IPS-15b (cell line): Measurements from ENCODE around the gene LHPP.

Source experiments
- H3K27me3 ChIP-seq: one replicate; pipeline ENCODE4 v1.6.1; 2013; ENCODE audit warnings: low read length; ENCODE audit not compliant: control insufficient read depth, insufficient read depth
- H3K36me3 ChIP-seq: one replicate; pipeline ENCODE4 v1.6.1; 2013; ENCODE audit warnings: low read length; ENCODE audit not compliant: control insufficient read depth, insufficient read depth
- H3K4me1 ChIP-seq: one replicate; pipeline ENCODE4 v1.6.1; 2013; ENCODE audit warnings: mild to moderate bottlenecking, low read length; ENCODE audit not compliant: control insufficient read depth, insufficient read depth
- H3K4me3 ChIP-seq: one replicate; pipeline ENCODE4 v1.5.1; 2013; ENCODE audit warnings: low read depth, low read length
- H3K9ac ChIP-seq: one replicate; pipeline ENCODE4 v1.6.1; 2013; ENCODE audit warnings: low read depth, mild to moderate bottlenecking, low read length
- H3K9me3 ChIP-seq: one replicate; pipeline ENCODE4 v1.6.1; 2013; ENCODE audit warnings: mild to moderate bottlenecking, low read length; ENCODE audit not compliant: control insufficient read depth, insufficient read depth

Gene LHPP

DNA sequence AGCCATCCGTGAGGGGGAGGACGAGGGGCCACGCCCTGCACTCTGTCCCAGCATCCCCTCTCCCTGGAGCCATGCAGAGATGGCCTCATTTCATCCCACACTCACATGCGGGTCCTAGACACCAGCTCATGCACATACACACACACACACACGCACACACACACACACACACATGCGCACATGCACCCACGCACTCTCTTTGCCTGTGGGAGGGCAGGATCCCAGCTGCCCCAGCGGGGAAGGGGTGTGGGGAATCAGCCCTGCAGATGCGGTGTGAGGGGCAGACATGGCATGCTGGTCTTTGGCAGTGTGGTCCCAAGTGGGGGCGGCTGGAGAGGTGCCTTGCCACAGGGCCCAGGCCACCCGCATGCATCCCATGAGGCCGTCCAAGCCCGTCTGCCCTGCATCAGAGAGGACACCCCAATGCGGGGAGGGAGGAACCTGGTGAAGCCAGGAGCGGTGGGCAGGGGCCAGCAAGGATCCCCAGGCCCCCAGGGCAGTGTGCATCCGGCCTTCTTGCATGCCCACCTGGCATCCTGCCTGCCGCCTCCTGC is 68.1 kb downstream of the LHPP start:
- H3K9me3 ChIP-seq, result no peaks in the 10 kb centered on the region
- no peak overlapping the region for H3K4me3 ChIP-seq
- H3K9ac ChIP-seq, result no peak overlapping the region
- no peaks in the 10 kb centered on the region for H3K4me1 ChIP-seq
- H3K36me3 ChIP-seq, result no peaks in the 10 kb centered on the region
- H3K27me3 ChIP-seq, result no peaks in the 10 kb centered on the region

DNA sequence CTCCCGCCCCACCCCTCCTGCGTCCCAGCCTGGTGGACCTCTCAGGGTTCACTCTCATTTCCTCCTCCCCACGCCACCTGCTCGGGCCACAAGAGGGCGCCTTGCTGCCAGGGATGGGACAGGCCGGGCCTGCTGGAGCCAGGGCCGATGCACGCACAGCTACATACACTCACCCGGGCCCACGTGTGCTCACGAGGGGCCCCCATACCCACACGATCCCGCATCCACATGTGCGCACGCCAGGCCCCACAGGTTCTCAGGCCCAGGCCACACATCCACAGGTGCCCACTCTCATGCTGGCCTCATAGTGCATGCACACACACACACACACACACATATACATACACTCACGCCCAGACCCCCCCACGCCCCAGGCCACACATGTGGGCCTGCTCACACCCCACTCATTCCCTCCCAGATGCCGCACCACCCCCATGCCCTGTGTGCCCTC is 68.6 kb downstream of the LHPP start:
- no peaks in the 10 kb centered on the region for H3K36me3 ChIP-seq
- H3K9ac ChIP-seq, result no peak overlapping the region
- no peaks in the 10 kb centered on the region for H3K4me1 ChIP-seq
- H3K9me3 ChIP-seq, result no peaks in the 10 kb centered on the region
- no peaks in the 10 kb centered on the region for H3K27me3 ChIP-seq
- H3K4me3 ChIP-seq, result no peak overlapping the region

DNA sequence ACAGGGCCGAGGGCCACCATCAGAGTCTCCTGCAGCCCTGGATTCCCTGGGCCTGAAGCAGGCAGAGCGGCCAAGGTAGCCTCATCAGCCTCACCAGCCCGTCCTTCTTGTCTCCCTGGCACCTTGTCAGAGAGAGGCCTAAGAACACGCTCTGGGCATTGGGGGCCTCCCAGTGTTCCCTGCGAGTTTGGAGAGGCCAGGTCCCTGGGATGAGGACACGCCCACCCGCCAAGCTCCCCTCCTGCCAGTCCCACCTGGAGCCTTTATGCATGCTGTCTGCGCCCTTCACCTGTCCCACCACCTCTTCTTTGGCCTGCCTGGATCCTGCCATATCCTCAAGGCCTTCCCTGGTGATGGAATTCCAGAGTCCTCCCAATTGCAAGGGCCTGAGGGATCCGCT is 69.2 kb downstream of the LHPP start:
- Histone ChIP-seq H3K4me3 (no peak overlapping the region), H3K9me3 (no peaks in the 10 kb centered on the region), H3K36me3 (no peaks in the 10 kb centered on the region), H3K9ac (no peak overlapping the region), H3K27me3 (no peaks in the 10 kb centered on the region), H3K4me1 (no peaks in the 10 kb centered on the region)

DNA sequence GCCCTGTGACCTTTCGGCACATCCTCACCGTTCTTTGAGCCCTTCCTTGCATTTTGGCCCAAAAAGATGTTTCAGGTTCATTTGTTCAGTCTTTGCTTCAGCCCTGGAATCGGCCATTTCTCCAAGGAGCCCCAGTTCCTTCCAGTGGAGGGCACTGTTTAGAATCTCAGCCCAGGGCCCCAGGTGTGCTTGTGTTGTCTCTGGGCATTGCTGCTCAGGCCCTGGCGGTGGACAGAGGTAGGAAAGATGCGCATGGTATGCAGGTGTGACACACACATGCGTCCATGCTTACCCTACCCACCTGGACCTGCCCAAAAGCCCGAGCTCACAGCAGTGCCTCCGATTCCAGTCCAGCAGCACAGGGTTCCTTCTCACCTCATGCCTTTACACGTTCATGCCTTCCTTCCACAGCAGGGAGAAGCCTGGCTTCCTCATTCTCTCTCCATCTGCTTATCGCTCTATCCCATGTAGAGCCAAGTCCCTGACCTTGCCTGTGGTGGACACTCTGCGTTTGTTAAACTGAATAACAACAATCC is 70.6 kb downstream of the LHPP start:
- no peaks in the 10 kb centered on the region for H3K36me3 ChIP-seq
- no peak overlapping the region for H3K9ac ChIP-seq
- H3K4me3 ChIP-seq, result no peak overlapping the region
- no peaks in the 10 kb centered on the region for H3K4me1 ChIP-seq
- H3K9me3 ChIP-seq, result no peaks in the 10 kb centered on the region
- no peaks in the 10 kb centered on the region for H3K27me3 ChIP-seq

DNA sequence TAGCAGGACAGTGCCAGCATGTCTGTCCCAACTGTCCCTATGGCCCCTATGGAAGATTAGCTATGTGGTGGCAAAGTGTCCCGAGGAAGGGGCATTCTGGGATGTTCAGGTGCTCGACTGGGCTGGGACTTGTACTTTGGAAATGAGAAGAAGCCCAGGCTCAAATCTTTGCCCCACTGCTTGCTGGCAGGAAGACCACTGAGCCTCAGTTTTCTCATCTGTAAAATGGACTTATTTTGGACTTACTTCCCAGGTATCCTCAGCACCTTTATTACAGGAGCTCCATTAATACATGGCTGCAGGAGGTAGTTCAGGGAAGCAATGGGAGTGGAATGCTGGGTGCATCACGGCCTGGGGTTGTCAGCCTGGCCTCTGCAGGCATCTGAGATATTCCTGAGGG is 71.2 kb downstream of the LHPP start:
- no peaks in the 10 kb centered on the region for H3K27me3 ChIP-seq
- H3K36me3 ChIP-seq, result no peaks in the 10 kb centered on the region
- no peak overlapping the region for H3K4me3 ChIP-seq
- no peaks in the 10 kb centered on the region for H3K9me3 ChIP-seq
- no peak overlapping the region for H3K9ac ChIP-seq
- H3K4me1 ChIP-seq, result no peaks in the 10 kb centered on the region

DNA sequence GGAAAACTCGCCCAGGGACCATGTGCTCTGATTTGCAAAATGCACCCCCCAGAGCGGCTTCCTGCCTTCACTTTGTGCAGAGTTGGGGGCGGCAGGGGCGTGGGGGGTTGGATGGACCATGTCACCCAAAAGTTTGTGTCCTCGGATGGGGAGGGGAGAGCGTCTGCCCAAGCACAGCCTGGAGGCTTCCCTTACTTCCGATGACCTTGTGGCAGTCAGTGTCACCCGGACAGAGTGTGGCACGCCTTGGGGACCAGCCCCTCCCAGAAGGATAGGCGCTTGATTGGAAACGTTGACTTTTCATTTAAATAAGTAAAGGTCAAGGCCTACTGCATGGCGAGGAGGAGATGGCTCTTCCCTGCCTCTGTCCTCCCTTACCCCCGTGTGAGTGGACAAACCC is 71.6 kb downstream of the LHPP start:
- Histone ChIP-seq H3K36me3 (no peaks in the 10 kb centered on the region), H3K4me1 (no peaks in the 10 kb centered on the region), H3K27me3 (no peaks in the 10 kb centered on the region), H3K9me3 (no peaks in the 10 kb centered on the region), H3K9ac (no peak overlapping the region), H3K4me3 (no peak overlapping the region)

DNA sequence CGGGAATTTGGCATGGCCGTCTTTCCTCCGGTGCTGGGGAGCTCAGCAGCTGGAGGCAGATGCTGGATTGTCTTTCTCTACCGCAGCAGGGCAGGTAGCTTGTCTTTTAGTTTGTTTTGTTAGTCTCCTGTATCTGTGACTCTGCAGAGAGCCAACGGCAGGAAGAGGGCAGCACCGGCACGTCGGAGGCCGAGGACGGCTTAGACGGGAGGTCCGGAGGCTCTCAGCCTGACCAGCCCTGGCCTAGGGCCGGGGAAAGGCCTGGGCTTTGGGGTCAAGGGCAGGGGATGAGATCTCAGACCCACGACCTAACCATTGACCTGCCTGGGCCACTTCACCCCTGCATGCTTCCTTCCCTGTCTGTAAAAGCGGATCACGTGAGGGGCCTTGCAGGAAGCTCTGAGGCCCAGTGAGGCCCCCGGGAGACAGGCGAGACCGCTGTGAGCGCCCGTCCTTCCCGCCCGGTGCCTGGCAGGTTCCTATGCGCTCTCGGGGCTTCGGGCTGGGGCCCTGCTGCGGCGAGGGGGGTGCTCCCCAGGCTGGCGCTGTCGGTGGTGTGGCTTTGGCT is 72.7 kb downstream of the LHPP start:
- H3K36me3 ChIP-seq, result no peaks in the 10 kb centered on the region
- no peak overlapping the region for H3K9ac ChIP-seq
- no peak overlapping the region for H3K4me3 ChIP-seq
- no peaks in the 10 kb centered on the region for H3K9me3 ChIP-seq
- H3K4me1 ChIP-seq, result no peaks in the 10 kb centered on the region
- no peaks in the 10 kb centered on the region for H3K27me3 ChIP-seq

DNA sequence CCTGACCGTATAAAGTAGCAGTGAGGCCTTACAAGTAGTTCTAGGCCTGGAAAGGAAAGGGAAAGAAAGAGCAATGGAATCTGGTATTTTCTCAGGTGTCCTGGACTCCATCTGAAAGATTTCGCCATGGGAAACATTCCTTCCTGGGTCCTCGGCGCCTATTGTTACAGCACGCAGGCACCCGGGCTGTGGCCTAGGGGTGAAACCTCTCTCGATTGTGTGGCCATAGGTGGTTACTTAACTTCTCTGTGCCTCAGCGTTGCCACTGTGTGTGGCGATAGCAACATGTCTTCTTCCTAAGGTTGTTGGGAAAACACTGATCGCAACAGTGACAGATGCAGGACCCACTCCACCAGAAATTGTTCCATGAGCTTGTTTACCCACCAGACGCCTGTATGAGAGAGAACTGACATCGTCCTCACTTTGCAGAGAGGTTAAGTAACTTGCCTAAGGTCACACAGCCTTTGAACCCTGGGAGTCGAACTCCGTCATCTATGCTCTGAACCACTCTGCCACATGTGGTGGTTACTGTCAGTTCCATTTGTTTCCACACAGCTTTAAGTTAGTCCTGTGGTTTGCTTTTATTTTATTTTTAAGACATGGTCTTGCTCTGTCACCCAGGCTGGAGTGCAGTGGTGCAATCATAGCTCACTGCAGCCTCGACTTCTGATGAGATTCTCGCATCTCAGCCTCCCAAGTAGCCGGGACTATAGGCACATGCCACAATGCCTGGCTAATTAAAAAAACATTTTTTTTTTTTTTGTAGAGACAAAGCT is 73.4 kb downstream of the LHPP start:
- H3K9ac ChIP-seq, result no peak overlapping the region

DNA sequence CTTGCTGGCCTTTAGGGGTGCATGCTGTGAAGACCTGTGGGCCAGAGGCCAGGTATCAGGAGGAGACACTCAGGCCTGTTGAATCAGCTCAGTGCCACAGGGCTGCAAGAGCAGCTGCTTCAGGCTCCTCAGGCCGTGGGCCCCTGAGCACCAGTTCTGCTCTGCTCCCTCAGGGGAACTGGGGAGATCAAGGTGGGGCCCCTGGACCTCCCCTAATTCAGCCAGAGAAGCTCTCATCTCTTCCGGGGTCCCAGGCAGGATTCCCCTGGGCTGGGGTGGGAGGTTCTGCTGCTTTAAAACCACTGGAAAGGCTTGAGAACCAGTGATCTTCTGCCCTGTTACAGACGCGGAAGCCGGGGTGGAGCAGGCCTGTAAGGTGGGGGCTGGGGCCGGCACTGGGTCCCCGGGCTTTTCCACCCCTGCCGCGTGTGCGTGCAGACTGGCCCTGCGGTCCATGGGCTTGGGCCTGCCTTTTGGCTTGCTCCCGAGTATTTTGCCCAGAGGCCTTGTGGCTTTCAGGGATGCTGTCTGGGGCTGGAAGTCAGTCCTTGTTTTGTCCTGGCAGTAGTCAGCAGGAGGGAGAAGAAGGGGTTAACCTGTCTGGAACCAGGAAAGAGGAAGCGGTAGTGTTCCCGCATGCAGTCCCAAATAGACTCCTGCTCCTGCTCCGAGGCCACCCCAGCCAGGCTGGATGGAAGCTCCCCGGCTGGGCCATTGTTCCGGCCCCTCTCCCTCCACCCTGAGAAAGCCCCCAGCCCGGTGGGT is 74.3 kb downstream of the LHPP start:
- no peak overlapping the region for H3K9ac ChIP-seq
- H3K9me3 ChIP-seq, result no peaks in the 10 kb centered on the region
- H3K36me3 ChIP-seq, result no peaks in the 10 kb centered on the region
- no peaks in the 10 kb centered on the region for H3K27me3 ChIP-seq
- no peaks in the 10 kb centered on the region for H3K4me1 ChIP-seq
- no peak overlapping the region for H3K4me3 ChIP-seq

More for the DNA sequence above, 73.4 kb downstream of the LHPP start:
- Histone ChIP-seq H3K9me3 (no peaks in the 10 kb centered on the region), H3K4me1 (no peaks in the 10 kb centered on the region), H3K36me3 (no peaks in the 10 kb centered on the region), H3K27me3 (no peaks in the 10 kb centered on the region), H3K4me3 (no peak overlapping the region)

DNA sequence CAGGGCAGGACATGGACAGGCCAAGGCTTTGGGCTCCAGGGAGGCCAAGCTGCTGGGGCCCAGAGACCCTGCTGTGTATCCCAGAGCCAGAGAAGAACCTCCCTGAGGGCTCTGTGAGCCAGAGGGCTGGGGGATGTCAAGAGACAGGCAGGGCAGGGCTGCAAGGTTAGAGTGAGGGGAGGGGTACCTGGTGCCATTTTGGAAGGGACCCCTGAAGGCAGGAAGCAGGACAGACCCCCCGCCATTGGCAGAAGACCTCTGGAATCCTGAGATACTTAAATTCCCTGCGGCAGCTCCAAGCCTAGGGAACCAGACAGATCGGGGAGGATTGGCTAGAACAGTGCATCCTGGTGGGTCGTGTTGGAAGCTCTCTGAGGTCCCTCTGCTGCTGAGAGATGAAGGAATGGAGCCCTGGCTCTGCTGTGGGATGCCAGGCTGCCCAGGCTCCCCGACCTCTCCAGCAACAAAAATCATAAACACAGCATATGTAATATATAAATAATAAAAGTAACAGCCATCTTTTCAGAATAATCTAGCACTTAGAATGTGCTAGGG is 75.0 kb downstream of the LHPP start:
- Histone ChIP-seq H3K9me3 (no peaks in the 10 kb centered on the region), H3K27me3 (no peaks in the 10 kb centered on the region), H3K4me1 (no peaks in the 10 kb centered on the region), H3K9ac (no peak overlapping the region), H3K4me3 (no peak overlapping the region), H3K36me3 (no peaks in the 10 kb centered on the region)

DNA sequence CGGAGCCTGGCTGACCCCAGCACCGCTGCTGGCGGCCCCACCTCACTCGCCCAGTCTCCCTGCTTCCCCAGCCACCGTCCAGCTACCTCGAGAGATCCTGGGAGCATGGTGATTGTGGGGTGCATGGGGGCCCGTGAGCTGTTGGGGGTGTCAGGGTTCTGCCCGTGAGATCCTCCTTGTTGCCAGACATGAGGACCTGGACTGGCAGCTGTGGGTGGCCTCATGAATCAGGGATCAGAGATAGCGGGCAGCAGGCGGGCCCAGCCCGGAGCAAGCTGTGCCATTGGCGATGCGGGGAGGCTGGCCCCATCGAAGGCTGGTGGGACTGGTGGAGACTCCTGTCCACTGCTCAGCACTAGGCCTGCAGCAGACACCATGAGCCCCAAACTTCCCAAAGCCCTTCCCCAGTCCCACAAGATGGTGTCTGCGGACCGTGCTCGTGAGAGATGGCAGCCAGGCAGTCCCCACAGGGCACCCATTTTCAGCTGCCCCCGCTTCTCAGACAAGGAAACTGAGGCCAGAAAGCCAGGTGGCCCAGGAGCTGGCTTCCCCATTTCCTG is 75.6 kb downstream of the LHPP start:
- Histone ChIP-seq H3K4me3 (no peak overlapping the region), H3K9ac (no peak overlapping the region), H3K36me3 (no peaks in the 10 kb centered on the region), H3K9me3 (no peaks in the 10 kb centered on the region), H3K27me3 (no peaks in the 10 kb centered on the region), H3K4me1 (no peaks in the 10 kb centered on the region)
